H1 (cell line): Measurements from ENCODE around the gene SOX4. TPM values are rescaled to one million over a fixed set of nuclear protein-coding genes. Genes with fewer than 3 reads are reported as not detected.

ENCODE experiments used
- CTCF ChIA-PET: fragments of 300-600 bp; sonication (Branson Sonifier 250); formaldehyde crosslinking; loops from one replicate; lab custom pipeline; 2021; ENCODE audit not compliant: partially characterized antibody; lab: Charles Lee
- POLR2A ChIA-PET: fragments of 300-600 bp; sonication (Branson Sonifier 250); formaldehyde crosslinking; loops from one replicate; lab custom pipeline; 2021; ENCODE audit warnings: inconsistent platforms; ENCODE audit not compliant: partially characterized antibody; lab: Charles Lee
- DNase-seq, 2 experiments: peaks; one replicate each; pipeline versions ENCODE4 v3.0.0 to v3.0.0-alpha.2; 2010 to 2022; ENCODE audit warnings: low spot score in 2 of 2, low read depth in 1 of 2, mixed read lengths in 1 of 2
- FAIRE-seq: peaks from 2 replicates; lab custom pipeline; 2011; peaks lifted over from hg19 to GRCh38; lab: Jason Lieb, UNC
- H2AFZ ChIP-seq: 2 replicates; pipeline ENCODE4 v1.8.1; 2012; ENCODE audit warnings: low read length, inconsistent platforms
- H2AK5ac ChIP-seq: 2 replicates; pipeline ENCODE4 v1.6.1; 2013; ENCODE audit warnings: low read depth, low read length
- H2BK120ac ChIP-seq: replicated peaks from 2 replicates; pipeline ENCODE3; 2013; ENCODE audit warnings: low read depth, low read length, inconsistent platforms
- H2BK12ac ChIP-seq: 2 replicates; pipeline ENCODE4 v1.6.1; 2013; ENCODE audit warnings: low read depth, low read length
- H2BK15ac ChIP-seq: 2 replicates; pipeline ENCODE4 v1.6.1; 2013; ENCODE audit warnings: low read length
- H2BK20ac ChIP-seq: 2 replicates; pipeline ENCODE4 v1.6.1; 2013; ENCODE audit warnings: low read length
- H2BK5ac ChIP-seq: 2 replicates; pipeline ENCODE4 v1.6.1; 2013; ENCODE audit warnings: low read depth, low read length
- H3K14ac ChIP-seq: 2 replicates; pipeline ENCODE4 v1.6.1; 2013; ENCODE audit warnings: inconsistent platforms; ENCODE audit not compliant: insufficient read length
- H3K18ac ChIP-seq: 2 replicates; pipeline ENCODE4 v1.6.1; 2013; ENCODE audit warnings: low read length; ENCODE audit errors: extremely low read depth
- H3K23ac ChIP-seq: 2 replicates; pipeline ENCODE4 v1.6.1; 2013; ENCODE audit warnings: inconsistent platforms; ENCODE audit not compliant: insufficient read length
- H3K23me2 ChIP-seq: 2 replicates; pipeline ENCODE4 v1.6.1; 2013; ENCODE audit warnings: low read depth, low read length
- H3K27ac ChIP-seq: 2 replicates; pipeline ENCODE4 v1.6.1; 2011; ENCODE audit warnings: low read depth, low read length, inconsistent platforms
- H3K27me3 ChIP-seq, 4 experiments: replicated peaks in 1 of 4; 1 replicate in 1 of 4; 2 replicates in 3 of 4; pipeline versions ENCODE4 v1.6.1 to v1.8.1; 2011 to 2013; ENCODE audit warnings: low read length in 3 of 4, mild to moderate bottlenecking in 3 of 4, inconsistent platforms in 2 of 4, mixed read lengths in 2 of 4, moderate library complexity in 1 of 4; ENCODE audit not compliant: control insufficient read depth in 3 of 4, insufficient read depth in 3 of 4; ENCODE audit errors: extremely low read depth in 1 of 4
- H3K36me3 ChIP-seq, 4 experiments: 2 replicates each; pipeline versions ENCODE4 v1.6.1 to v1.8.1; 2011 to 2013; ENCODE audit warnings: mild to moderate bottlenecking in 4 of 4, low read length in 3 of 4, moderate library complexity in 2 of 4, control low read depth in 1 of 4, inconsistent platforms in 1 of 4; ENCODE audit not compliant: insufficient read depth in 4 of 4, control insufficient read depth in 2 of 4
- H3K4ac ChIP-seq: replicated peaks from 2 replicates; pipeline ENCODE3; 2013; ENCODE audit warnings: low read length, low read depth, mixed read lengths, inconsistent platforms; ENCODE audit not compliant: insufficient read length
- H3K4me1 ChIP-seq, 4 experiments: replicated peaks in 1 of 4; 1 replicate in 1 of 4; 2 replicates in 3 of 4; pipeline versions ENCODE4 v1.6.1 to v1.8.1; 2011 to 2013; ENCODE audit warnings: low read length in 3 of 4, inconsistent platforms in 2 of 4, mixed read lengths in 1 of 4; ENCODE audit not compliant: insufficient read depth in 4 of 4, control insufficient read depth in 3 of 4
- H3K4me2 ChIP-seq, 2 experiments: 2 replicates each; pipeline versions ENCODE4 v1.6.1 to v1.8.1; 2011 to 2013; ENCODE audit warnings: low read depth in 2 of 2, low read length in 2 of 2, control low read depth in 1 of 2, inconsistent platforms in 1 of 2, mild to moderate bottlenecking in 1 of 2; ENCODE audit not compliant: insufficient read depth in 1 of 2
- H3K4me3 ChIP-seq, 4 experiments: fragments of 200-600, 300-600 bp in 1 of 4; sonication (generic), shearing (Covaris generic), sonication (Bioruptor Twin) in 1 of 4; 2 replicates each; pipeline versions ENCODE4 v1.5.1 to v1.8.1; 2011 to 2016; ENCODE audit warnings: low read length in 4 of 4, low read depth in 3 of 4, control low read depth in 2 of 4, inconsistent platforms in 2 of 4, mild to moderate bottlenecking in 2 of 4, mixed read lengths in 1 of 4, moderate library complexity in 1 of 4; ENCODE audit not compliant: insufficient read depth in 2 of 4; ENCODE audit errors: extremely low read depth in 1 of 4
- H3K56ac ChIP-seq: replicated peaks from 2 replicates; pipeline ENCODE3; 2013; ENCODE audit warnings: low read depth, mild to moderate bottlenecking, mixed read lengths, low read length, inconsistent platforms; ENCODE audit not compliant: insufficient read length
- H3K79me1 ChIP-seq: 2 replicates; pipeline ENCODE4 v1.6.1; 2013; ENCODE audit warnings: low read depth, low read length, control low read depth
- H3K79me2 ChIP-seq, 2 experiments: 2 replicates each; pipeline versions ENCODE4 v1.6.1 to v1.8.1; 2012 to 2013; ENCODE audit warnings: low read length in 2 of 2, mild to moderate bottlenecking in 2 of 2, inconsistent platforms in 1 of 2; ENCODE audit not compliant: insufficient read depth in 2 of 2, control insufficient read depth in 1 of 2
- H3K9ac ChIP-seq, 4 experiments: replicated peaks in 1 of 4; 1 replicate in 1 of 4; 2 replicates in 3 of 4; pipeline versions ENCODE4 v1.6.1 to v1.8.1; 2011 to 2013; ENCODE audit warnings: low read depth in 3 of 4, low read length in 3 of 4, control low read depth in 2 of 4, mild to moderate bottlenecking in 2 of 4, moderate library complexity in 2 of 4, inconsistent platforms in 1 of 4; ENCODE audit errors: extremely low read depth in 1 of 4
- H3K9me3 ChIP-seq, 2 experiments: 2 replicates each; pipeline versions ENCODE4 v1.6.1 to v1.8.1; 2012 to 2013; ENCODE audit warnings: mild to moderate bottlenecking in 2 of 2, moderate library complexity in 2 of 2, control low read depth in 1 of 2, inconsistent platforms in 1 of 2, low read depth in 1 of 2, low read length in 1 of 2, mixed read lengths in 1 of 2; ENCODE audit not compliant: insufficient read depth in 2 of 2
- H4K20me1 ChIP-seq, 2 experiments: replicated peaks in 1 of 2; 2 replicates each; pipeline versions ENCODE3 to v1.8.1; 2011 to 2013; ENCODE audit warnings: inconsistent platforms in 2 of 2, low read length in 2 of 2, mild to moderate bottlenecking in 1 of 2; ENCODE audit not compliant: insufficient read depth in 2 of 2, control insufficient read depth in 1 of 2
- H4K5ac ChIP-seq: 2 replicates; pipeline ENCODE4 v1.6.1; 2013; ENCODE audit warnings: low read length, low read depth, mixed read lengths, inconsistent platforms; ENCODE audit not compliant: insufficient read length
- H4K8ac ChIP-seq: 2 replicates; pipeline ENCODE4 v1.8.0; 2013; ENCODE audit warnings: mild to moderate bottlenecking, moderate library complexity, low read length, inconsistent platforms; ENCODE audit not compliant: insufficient read depth; ENCODE audit errors: extremely low read depth
- H4K91ac ChIP-seq: replicated peaks from 2 replicates; pipeline ENCODE3; 2013; ENCODE audit warnings: low read length, mixed read lengths, inconsistent platforms; ENCODE audit not compliant: insufficient read length
- E2F6 ChIP-seq: IDR thresholded peaks from 2 replicates; pipeline ENCODE4 v1.6.1; 2012; ENCODE audit warnings: inconsistent platforms
- GABPA ChIP-seq: IDR thresholded peaks from 2 replicates; pipeline ENCODE4 v1.6.1; 2011; ENCODE audit warnings: mild to moderate bottlenecking, low read length, moderate library complexity, borderline replicate concordance; ENCODE audit not compliant: insufficient read depth
- JUND ChIP-seq: IDR thresholded peaks from 2 replicates; pipeline ENCODE4 v1.6.1; 2011; ENCODE audit warnings: mild to moderate bottlenecking, improper control_type of control experiment, low read length
- KDM5A ChIP-seq: fragments of 200-600 bp; IDR thresholded peaks from 2 replicates; pipeline ENCODE4 v1.7.1; 2012; ENCODE audit warnings: mild to moderate bottlenecking, low read length, inconsistent platforms, mixed read lengths
- SUZ12 ChIP-seq: fragments of 200-600 bp; sonication (generic); IDR thresholded peaks from 2 replicates; pipeline ENCODE4 v1.6.1; 2012; ENCODE audit warnings: mild to moderate bottlenecking, inconsistent platforms, low read length, moderate library complexity, mixed read lengths
- TBP ChIP-seq: IDR thresholded peaks from 2 replicates; pipeline ENCODE4 v1.6.1; 2011; ENCODE audit warnings: low read depth, low read length, improper control_type of control experiment
- WGBS, 2 experiments: shearing (Covaris generic) in 1 of 2; methylation state at CpG; one replicate each; pipeline versions ENCODE4 v1.1.6 to v1.1.7; 2013 to 2015; ENCODE audit warnings: low lambda C conversion rate in 2 of 2, mixed read lengths in 2 of 2, inconsistent platforms in 1 of 2, low coverage in 1 of 2, missing lambda C conversion rate in 1 of 2; ENCODE audit not compliant: insufficient replicate concordance in 2 of 2, insufficient coverage in 1 of 2, insufficient read length in 1 of 2; ENCODE audit errors: extremely low coverage in 1 of 2, missing lambda C conversion rate in 1 of 2; 5-methylcytosine and 5-hydroxymethylcytosine counted together
- polyA plus RNA-seq, 7 experiments: library from polyadenylated mRNA; depleted of rRNA in 3 of 7; stranded (reverse) in 5 of 7; unstranded in 2 of 7; fragments of >200 nt in 5 of 7; fragments of 200-250 nt in 2 of 7; gene quantifications; 1 replicate in 5 of 7; 2 replicates in 1 of 7; 4 replicates in 1 of 7; pipeline versions ENCODE4 v1.2.1 to v1.2.3, GENCODE V29; 2011 to 2013; ENCODE audit warnings: missing spikeins in 2 of 7, mixed read lengths in 2 of 7
- total RNA-seq: library from RNA; stranded (reverse); fragmentation: NEBNext Ultra II Directional; extraction: Animal tissue kit (Norgen Biotek cat#: 25700); gene quantifications from 2 replicates; pipeline ENCODE4 v1.2.1, GENCODE V29; 2021

Gene SOX4
- total and polyA plus RNA-seq, 2 of the 8 experiments (the other 6 are each of a cell fraction or from before 2014, with no cell fraction given): 14.1 to 169 TPM

- ChIA-PET POLR2A (interaction anchor here (0.8 to 1.7 kb wide), 2 partner anchors 10 to 17 kb away, joined by 3 read pairs; no protein-coding TSS in a partner anchor), CTCF (interaction anchor here (0.8 kb wide), 1 partner anchor 142 kb away, joined by 4 read pairs; no protein-coding TSS in a partner anchor)
- Histone ChIP-seq H3K18ac (no peak overlapping the region), H2AFZ (no peak overlapping the region), H4K8ac (no peak overlapping the region), H3K36me3 (no peaks in the 10 kb centered on the region), H3K79me2 (no peaks in the 10 kb centered on the region), H3K4me2 (no peak overlapping the region), H3K27me3 (no peaks in the 10 kb centered on the region), H2AK5ac (no peak overlapping the region), H3K4ac (no peak overlapping the region), H3K9me3 (no peaks in the 10 kb centered on the region; a peak in 1 of 4 replicates), H2BK15ac (no peak overlapping the region), H2BK120ac (no peak overlapping the region), H4K5ac (no peak overlapping the region), H3K56ac (no peak overlapping the region), H4K20me1 (no peaks in the 10 kb centered on the region), H4K91ac (no peak overlapping the region), H3K27ac (no peak overlapping the region), H3K4me3 (no peak overlapping the region), H3K14ac (no peak overlapping the region), H3K23me2 (no peaks in the 10 kb centered on the region), H3K9ac (no peak overlapping the region), H3K23ac (no peak overlapping the region), H3K4me1 (peaks cover 0 to 4% (median 1%) of the 10 kb centered on the region in 4 experiments; a peak in 1 of 7 replicates), H2BK20ac (no peak overlapping the region), H2BK5ac (no peak overlapping the region), H2BK12ac (no peak overlapping the region), H3K79me1 (no peaks in the 10 kb centered on the region)
- no peak for FAIRE-seq
- 91% methylated on average over 6 of the region's 6 CpGs; no CpG with 5 or more reads in 1 of the 2 experiments for WGBS, 2 experiments
- TF ChIP-seq TBP (no peak), SUZ12 (no peak), GABPA (no peak), JUND (no peak), E2F6 (no peak), KDM5A (no peak)
- no peak for DNase-seq
Observed at GRCh38 chr6:21612067-21612745, 18.7 kb downstream of the SOX4 start.
